Activated CD8-positive, alpha-beta memory T cell treated with anti-CD3 and anti-CD28 coated beads, Interleukin-2, amount 50 U/mL, for 1 hour (primary cell): ENCODE data around the gene MYCN.
"Not testable (repeated sequence)": the region's sequence is repeated elsewhere in the genome, so short reads cannot be mapped to it uniquely, and the experiment has no call there.

ENCODE experiments used
- DNase-seq: peaks from one replicate; pipeline ENCODE4 v3.0.0-alpha.2; 2020; ENCODE audit errors: extremely low read depth

MYCN gene

DNA sequence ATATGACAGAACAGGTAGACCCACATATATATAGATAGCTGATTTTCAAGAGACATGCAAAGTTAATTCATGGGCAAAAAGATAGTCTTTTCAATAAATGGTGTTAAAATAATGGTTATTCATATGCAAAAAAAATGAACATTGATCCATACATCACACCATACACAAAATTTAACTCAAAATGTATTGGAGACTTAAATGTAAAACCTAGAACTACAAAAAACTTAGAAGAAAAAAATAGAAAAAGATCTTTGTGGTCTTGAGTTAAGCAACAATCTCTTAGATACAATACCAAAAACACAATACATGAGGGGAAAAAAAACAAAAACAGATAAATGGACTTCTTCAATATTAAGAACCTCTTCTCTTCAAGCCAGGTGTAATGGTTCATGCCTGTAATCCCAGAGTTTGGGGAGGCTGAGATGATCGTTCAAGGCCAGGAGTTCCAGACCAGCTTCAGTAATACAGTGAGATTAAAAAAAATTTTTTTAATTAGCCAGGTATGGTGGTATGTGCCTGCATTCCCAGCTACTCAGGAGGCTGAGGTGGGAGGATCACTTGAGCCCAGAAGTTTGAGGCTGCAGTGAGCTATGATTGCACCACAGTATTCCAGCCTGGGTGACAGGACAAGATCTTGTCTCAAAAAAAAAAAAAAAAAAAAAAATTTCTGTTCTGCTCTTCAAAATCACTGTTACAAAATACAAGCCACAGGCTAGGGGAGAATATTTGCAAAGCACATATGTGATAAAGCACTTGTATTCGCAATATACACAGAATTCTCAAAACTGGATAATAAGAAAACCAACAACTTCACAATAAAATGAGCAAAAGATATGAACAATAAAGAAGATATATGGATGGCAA lies 32.7 kb upstream of the MYCN start:
- no peak for DNase-seq

DNA sequence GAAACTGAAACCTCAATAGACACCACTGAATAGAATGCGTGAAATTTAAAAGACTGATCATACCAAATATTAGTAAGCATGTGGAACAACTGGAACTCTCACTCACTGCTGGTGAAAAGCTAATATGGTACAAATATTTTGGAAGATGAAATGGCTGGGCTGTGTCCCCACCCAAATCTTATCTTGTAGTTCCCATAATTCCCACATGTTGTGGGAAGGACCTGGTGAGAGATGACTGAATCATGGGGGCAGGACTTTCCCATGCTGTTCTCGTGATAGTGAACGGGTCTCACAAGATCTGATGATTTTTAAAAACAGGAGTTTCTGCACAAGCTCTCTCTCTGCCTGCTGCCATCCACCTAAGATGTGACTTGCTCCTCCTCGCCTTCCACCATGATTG lies 32.0 kb upstream of the MYCN start:
- no peak for DNase-seq

DNA sequence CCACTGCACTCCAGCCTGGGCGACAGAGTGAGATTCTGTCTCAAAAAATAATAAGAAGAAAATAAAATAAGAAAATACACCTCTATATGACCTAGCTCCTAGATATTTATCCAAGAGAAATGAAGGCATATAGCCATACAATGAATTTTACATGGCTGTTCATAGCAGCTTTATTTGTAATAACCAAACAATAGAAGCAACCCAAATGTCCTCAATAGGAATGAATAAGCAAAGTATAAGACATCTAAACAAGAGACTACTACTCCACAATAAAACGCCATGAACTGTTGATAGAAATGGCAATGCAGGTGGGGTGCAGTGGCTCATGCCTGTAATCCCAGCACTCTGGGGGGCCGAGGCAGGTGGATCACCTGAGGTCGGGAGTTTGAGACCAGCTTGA lies 31.2 kb upstream of the MYCN start:
- DNase-seq = no peak

DNA sequence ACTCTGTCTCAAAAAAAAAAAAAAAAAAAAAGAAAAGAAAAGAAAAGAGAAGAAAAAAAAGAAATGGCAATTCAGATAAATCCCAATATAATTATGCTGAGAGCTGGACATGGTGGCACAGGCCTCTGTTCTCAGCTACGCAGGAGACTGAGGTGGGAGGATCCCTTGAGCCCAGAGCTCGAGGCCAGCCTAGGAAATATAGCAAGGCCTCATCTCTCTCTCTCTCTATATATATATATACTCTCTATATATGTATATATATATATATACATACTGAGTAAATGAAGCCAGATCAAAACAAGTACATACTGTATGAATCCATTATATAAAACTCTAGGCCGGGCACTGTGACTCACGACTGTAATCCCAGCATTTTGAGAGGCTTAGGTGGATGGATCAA lies 30.6 kb upstream of the MYCN start:
- no peak for DNase-seq

DNA sequence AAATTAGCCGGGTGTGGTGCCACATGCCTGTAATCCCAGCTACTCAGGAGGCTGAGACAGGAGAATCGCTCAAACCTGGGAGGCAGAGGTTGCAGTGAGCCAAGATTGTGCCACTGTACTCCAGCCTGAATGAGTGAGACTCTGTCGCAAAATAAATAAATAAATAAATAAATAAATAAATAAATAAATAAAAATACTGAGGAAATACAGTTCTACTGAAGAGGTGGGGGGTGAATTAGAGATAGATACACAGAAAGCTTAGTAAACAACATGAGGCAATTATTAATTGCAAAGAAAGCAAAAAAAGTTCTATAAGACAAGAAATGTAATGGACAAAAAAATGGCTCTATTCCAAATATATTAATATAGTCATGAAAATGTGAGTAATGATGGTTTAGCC lies 29.1 kb upstream of the MYCN start:
- not testable (repeated sequence) for DNase-seq

DNA sequence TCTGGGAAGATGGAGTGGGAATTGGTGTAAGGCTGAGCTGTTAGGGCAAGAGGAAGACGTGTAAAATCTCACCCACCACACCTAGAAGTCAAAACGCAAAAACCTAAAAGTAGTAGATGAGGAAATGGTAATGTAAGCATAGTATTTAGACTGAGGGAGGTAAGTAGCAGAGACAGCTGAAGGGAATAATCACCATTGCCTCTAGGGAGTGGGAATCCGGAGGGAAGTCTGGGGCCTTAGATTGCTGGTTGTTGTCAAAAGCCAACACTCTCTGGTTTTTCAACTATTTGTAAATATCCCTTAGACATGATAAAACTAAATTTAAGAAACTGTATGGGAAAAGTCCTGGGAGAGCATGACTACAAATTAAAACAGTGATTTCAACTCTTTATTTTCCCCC lies 28.7 kb upstream of the MYCN start:
- DNase-seq = no peak

DNA sequence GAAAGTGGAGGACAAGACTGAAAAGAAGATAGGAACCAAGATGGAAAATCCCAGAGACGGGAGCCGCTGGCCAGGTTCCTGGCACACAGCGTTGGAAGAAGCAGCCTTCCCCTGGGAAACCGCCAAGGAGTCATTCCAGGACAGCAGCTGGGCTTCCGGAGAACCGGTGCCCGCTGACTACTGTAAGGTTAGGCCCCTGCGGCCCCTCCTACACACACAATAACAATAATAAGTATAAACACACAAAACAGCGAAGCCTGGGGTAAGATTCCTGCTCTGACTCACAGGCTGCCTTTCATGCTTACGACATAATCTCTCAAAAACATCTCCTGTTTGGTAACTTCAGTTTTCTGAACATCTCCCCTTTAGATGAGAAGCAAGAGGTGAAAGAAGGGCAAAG lies 28.1 kb upstream of the MYCN start:
- DNase-seq = no peak

DNA sequence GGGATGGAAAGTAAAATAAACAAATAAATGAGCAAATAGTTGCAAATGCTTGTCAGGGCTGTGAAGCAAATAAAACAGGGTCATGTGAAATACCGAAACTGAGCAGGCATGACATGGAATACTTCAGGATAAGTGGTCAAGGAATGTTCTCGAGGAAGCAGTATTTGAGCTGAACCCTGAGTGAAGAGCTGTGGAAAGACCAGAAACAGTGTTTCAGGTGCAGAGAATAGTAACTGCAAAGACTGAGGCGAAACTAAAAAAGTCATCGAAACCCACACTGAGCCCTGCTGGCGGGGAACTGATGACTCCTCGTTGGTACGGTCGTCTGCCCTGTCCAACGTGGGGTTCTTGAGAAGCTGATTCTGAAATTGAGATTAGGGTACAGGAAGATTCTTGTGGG lies 27.2 kb upstream of the MYCN start:
- DNase-seq = no peak

DNA sequence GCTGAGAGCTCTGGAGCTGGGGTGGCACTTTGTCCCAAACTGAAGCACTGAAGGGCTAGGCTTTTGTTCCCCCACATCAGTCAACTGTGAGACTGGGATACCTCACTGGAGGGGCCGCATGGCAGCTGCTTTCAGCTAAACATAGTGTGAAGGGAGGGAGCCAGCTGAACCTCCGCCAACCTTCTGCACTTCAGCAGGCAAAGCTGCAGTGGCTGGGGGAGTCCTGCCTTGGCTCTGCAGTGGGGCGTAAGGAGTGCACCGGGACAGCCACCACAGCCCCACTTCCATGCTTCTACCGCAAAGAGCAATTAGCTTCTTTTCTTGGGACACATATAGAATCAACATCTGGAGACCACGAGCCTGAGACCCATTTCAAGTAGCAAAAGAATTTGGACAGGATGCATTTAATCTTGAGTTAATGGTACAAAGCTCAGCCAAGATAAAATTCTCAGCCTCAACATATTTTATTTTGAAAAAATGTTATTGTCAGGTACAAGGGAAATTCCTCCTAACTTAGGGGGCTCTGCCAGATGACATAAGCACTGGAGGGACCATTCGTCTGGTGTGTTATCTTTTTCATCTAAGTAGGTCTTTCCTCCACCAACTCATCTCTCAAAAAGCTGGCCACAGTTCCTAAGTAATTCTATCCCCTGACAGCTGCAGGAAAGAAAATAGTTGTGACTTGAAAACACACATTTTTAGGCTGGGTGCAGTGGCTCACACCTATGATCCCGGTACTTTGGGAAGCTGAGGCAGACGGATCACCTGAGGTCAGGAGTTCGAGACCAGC lies 25.6 kb upstream of the MYCN start:
- no peak for DNase-seq

DNA sequence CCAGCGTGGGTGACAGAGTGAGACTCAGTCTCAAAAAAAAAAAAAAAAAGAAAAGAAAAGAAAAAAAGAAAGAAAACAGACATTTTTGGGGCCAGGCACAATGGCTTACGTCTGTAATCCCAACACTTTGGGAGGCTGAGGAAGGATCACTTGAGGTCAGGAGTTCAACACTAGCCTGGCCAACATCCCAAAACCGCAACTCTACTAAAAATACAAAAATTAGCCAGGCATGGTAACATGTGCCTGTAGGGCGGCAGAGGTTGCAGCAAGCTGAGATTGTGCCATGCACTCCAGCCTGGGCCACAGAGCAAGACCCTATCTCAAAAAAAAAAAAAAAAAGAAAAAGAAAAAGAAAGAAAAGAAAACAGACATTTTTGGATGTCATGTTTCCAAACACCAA lies 24.8 kb upstream of the MYCN start:
- DNase-seq = not testable (repeated sequence)

DNA sequence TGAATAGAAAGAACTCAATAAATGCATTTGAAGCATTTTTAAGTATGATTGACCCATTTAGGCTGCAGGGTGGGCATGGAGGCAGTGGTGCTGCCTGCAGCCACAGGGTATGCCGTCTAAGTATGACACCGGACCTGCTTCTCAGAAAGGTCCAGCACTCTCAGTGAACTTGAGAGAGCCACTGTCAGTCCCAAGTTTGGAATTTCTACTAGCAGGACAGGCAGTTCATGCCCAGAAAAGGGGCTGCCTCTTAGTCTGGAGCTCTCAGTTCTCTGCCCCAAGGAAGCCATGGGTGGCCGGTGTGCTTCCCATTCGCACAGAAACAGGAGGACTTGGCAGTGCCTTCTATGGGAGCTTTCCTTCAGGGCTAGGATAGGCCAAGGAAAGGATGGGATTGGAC lies 24.0 kb upstream of the MYCN start:
- no peak for DNase-seq

DNA sequence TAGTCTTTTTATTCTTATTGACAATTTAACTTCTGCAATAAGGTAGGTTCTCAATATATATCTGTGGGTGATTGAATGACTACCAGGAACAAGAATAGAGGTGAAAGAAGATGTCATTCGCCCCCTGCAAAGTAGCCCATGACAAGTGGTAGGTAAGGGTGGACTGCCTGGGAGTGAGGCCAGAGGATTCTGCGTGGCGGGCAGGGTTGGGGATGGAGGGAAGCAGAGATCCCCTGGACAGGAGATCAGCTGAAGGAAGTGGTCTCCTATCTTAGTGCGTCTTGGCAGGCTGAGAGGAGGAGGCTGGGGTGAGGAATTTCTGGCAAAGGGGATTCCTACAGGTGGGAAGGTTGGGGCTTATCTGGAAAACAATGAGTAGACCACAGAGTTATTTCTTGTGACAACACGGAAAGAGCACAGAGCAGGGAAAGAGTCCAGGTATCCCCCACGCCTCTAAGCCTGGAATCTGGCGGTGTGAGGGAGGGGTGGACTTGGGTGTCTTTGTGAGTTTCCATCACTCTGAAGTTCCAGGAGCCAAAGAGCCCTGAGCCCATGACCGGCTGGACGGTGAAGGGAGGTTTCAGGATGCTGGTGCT lies 21.5 kb upstream of the MYCN start:
- no peak for DNase-seq

DNA sequence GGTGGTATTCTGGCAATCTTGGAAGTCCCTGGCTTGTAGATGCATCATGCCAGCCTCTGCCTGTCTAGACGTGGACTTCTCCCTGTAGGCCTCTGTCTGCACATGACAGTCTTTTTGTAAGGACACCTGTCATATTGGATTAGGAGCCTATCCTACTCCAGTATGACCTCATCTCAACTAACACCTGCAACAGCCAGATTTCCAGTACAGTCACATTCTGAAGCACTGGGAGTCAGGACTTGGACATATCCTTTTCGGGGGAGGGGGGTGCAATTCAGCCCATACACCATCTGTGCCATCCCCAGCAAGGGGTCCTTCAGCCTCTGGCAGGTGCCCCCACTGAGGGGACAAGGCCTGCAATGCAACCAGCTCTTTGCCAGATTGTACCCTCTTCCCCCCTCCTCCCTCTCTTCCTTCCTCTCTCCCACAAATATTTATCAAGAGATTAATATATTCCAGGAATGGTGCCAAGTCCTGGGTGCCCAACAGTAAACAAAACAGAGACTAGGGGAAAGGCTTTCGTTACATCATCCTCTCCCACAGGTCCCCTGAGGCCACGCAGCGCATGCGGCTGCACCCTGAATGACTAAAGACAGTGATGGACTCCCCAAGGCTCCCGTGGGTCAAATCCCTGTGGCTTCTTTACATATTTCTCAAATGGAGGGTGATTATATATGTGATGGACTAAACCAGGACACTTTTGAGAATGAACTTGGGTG lies 20.5 kb upstream of the MYCN start:
- DNase-seq = no peak

DNA sequence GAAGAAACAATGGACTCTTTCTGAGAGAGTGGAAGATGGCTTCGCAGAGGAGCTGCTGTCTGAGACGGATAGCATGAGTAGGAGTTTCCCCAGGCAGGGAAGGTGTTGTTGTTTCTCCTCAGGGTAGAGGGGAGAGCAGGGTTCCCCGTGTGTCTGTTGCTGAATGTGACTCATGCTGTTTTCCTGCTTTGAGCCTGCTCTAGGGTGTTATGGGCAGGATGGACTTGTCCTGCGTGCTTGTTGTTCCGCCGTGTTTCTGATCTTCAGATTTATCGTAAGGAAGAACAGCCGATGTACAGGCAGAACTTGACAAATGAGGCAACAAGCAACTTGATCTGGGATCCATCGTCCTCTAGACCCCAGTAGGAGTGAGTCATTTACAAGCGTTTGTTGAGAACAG lies 19.7 kb upstream of the MYCN start:
- no peak for DNase-seq

DNA sequence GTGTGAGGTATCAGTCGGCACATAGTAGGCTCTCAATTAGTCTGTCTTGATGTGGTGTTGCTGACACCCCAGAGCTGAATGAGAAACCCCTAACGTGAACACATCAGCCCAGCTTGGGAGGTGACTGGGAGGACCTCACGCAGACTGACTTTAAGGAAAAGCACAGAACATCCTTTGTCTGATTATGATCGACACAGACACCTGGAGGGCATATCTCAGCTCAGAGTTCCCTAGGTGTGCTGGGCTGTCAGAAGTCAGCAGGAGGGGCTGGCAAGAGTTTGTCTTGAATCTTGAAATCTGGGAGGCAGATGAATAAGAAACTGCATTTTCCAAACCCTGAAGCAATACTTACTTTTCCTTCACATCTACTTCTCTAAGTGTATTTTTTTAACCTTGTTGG lies 16.8 kb upstream of the MYCN start:
- no peak for DNase-seq

DNA sequence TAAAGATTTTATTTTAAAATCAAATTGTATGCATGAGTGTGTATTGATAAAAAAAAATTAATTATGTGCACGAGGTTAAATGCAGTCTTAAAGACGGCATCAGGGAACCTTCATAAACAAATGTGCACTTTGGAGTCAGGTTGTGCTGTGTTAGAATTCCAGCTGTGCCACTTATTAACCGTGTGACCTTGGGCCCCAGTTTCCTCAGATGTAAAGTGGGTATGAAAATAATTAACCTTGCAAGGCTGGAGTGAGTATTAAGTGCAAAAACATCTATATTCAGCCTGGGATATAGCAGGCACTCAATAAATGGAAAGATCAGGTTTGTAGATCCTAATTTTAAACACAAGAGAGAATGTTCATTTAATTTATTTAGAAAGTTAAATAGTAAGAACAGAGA lies 14.5 kb upstream of the MYCN start:
- DNase-seq = no peak

DNA sequence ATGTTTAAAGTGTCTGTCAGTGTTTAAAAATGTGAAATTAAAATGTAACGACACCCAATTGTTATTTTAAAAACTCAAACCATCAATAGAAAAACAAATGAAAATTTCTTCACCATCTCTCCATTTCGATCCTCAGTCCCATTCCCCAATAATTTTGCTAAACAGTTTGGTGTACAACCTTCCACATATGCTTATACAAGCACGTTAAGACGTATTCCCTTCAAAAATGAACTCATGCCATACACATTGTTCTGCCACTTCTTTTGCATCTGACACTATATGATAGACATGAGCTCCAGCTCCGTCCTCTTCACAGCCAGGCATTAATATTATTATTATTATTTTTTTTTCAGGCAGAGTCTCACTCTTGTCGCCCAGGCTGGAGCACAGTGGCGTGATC lies 14.1 kb upstream of the MYCN start:
- DNase-seq = no peak

DNA sequence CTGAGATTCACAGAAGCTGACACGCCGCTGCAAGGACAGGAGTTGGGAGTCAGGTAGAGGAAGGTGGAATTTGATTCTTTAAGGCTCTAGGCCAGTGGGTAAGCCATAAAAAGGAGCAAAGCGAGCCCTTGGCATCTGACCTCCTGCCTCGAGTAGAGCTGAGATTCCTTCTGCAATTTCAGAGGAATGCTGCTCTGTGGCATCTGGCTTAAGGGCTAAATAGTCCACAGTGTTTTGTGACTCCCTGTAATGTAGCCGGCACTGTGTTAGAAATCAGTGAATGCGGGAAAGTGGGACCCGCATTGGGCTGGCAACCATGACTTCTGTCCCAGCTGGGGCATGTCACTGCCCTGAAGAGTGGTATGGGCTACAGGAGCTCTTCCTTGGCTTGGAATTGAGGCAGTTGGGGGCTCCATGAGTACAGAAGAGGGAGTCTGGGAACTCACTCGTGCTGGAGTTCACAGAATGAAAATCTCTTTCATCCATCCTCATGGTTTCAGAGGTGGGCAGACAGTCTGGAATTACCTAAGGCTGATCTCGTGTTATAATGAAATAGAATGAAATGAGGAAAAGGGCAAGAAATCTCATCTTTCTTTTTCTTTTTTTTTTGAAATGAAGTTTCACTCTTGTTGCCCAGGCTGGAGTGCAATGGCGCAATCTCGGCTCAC lies 12.7 kb upstream of the MYCN start:
- DNase-seq = no peak

DNA sequence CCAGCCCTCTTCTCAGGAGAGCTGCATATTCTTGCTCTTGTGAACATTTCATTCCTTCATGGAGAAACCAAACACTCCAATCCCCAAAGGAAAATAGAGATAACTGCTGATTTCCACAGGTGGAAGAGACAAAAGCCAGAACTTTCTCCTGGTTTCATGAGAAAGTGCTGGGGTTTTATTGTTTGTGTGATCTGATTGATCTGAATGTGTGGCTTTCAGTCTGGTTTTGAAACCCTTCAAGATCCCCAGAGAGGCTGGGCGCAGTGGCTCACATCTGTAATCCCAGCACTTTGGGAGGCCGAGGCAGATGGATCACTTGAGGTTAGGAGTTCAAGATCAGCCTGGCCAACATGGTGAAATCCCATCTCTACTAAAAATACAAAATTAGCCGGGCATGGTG lies 11.3 kb upstream of the MYCN start:
- DNase-seq = not testable (repeated sequence)

DNA sequence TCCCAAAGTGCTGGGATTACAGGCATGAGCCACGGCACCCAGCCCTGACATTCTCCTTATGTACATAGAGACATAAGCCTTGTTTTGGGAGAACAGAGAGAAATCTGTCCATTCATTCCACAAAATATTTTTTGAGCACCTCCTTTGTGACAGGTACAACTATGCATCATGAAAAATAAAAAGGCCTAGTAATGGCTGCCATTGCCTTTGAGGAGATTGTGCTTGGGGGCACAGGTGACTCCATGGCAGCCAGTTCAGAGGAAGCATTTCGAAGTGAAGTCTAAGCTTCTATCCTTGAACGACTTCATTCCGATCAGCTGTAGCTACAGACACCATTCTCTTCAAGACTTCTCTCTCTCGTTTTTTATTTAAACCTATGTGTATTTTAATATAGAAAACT lies 10.5 kb upstream of the MYCN start:
- no peak for DNase-seq

DNA sequence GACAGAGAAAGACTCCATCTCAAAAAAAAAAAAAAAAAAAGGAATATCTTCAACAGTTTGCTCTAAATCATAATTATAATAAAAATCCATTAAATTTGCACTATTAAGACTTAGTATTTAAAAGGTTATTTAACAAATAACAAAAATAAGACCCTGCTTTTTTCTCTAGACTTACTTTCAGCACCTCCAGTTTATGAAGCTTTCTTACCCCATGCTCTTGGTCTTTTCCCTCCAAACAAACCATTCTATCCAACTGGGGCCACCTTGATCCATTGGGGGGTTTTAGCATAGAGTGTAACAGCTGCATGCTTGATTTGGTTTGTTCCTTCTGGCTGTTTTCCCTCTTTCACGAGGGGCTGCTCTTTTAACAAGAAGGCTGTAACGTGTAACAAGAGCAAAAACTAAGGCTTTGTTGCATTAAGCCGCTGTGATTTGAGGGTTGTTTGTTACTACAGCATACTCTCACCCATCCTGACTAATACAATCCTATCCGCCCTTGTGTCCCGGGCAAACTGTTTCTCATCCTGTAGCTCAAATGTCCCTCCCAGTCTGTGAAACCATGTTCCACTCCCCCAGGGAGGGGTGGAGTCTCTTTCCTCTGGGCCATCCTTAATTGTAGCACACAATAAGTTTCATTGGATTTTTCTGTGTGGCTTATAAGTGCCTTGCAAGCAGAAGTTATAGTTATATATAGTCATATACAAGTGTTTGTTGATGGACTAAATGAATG lies 9.6 kb upstream of the MYCN start:
- DNase-seq = no peak
